HG02970 (cell line): Measurements from ENCODE around the gene CDKN1C.

Experiments
- ATAC-seq: cut with Tn5 transposase; IDR thresholded peaks from one replicate; pipeline ENCODE4 v1.9.1; 2021; ENCODE audit warnings: mild to moderate bottlenecking, moderate library complexity, moderate number of reproducible peaks; ENCODE audit not compliant: unreplicated experiment, low FRiP score

The CDKN1C gene

DNA sequence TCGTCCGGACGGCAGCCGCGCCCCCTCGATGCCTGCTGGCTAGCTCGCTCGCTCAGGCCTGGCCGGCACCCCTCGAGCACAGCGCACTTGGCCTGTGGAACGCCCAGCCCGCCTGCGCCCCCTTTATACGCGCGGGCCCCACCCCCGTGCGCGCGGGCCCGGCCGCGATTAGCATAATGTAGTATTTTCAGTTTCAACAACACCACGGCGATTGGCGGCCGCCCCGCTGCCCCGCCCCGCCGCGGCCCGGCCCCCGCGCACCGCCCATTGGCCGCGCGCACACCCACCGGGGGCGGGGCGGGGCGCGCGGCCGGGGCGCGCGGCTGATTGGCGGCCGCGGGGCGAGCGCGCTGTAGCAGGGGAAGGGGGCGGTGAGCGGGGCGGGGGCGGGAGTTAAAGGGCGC lies at the start of gene CDKN1C:
Gene CDKN1C, minus strand, starts transcription at position 98 of the 404 bp plus-strand sequence. CDS start 319 bp downstream, outside the sequence.
- peak; percentile 75 for ATAC-seq

DNA sequence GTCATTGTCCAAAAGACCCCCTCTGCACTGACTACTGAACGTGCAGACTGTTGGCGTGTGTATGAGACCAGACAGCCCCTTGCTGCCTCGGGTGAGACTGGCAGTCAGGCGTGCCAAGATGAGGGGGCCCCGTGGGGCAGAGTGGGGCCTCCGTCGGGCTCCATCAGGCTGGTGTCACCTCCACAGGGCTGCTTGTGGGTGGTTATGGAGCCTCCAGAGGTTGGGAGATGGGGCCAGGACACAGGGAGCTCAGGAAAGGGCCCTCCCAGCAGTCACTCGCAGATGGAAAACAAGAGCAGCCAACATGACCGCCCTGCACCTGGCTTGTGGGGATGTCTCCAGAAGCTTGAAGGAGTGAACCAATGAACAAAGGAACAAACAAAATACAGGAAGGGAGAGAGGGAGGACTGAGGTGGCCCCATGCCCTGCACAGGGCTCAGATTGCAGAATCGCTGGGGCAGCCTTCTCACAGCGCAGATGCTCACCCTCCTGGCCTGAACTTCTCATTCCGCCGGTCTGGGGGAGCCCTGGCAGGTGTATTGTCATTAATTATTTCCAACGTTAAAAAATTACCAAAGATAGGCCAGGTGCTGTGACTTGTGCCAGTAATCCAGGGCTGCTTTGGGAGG lies 49.1 kb upstream of the CDKN1C start:
- ATAC-seq = no peak

DNA sequence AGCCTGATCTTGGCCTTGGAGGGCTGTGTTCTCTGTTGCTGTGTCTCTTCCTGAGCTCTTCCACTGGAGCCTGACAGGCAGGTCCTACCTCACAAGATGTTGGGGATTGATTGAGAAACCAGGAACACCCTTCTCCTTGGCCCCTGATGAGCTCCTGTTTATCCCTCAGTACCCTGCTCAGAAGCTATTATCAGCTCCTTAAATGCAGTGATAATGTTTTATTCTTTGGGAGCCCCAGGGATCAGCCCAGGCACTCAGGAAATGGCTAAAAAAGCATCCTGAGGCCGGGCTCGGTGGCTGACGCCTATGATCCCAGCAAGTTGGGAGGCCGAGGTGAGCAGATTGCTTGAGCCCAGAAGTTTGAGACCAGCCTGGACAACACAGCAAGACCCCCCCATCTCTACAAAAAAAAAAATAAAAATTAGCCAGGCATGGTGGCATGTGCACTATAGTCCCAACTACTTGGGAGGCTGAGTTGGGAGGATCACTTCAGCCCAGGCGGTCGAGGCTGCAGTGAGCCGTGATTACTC lies 48.5 kb upstream of the CDKN1C start:
- ATAC-seq = no peak

DNA sequence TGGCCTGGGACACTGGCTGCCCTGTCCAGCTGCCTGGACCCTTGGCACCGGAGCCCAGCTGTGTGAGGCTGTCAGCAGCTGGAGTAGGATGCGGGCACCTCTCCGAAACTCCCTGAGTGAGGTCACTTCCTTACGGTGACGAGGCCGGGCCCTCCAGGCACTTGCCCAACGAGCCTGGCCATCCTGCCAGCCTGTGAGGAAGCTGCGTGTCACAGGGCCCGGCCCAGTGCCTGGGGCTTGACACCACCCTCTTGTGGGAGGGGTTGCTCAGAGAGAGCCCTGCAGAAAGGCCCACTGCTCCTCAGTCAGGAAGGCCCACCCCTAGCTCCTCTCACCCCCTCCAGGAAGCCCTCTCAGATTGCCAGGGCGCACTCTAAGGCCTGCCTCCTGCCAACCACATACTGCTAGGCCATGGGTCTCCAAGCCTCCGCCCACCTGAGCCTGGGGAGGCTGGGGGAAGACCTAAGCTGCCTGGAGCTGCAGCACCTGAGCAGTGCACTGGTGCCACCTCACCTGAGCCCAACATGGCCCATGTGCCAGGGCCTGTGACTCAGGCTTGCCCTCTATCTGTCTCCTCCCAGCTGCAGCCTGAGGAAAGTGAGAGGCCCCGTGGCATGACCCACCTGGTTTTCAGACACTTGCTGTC lies 47.9 kb upstream of the CDKN1C start:
- ATAC-seq = no peak

DNA sequence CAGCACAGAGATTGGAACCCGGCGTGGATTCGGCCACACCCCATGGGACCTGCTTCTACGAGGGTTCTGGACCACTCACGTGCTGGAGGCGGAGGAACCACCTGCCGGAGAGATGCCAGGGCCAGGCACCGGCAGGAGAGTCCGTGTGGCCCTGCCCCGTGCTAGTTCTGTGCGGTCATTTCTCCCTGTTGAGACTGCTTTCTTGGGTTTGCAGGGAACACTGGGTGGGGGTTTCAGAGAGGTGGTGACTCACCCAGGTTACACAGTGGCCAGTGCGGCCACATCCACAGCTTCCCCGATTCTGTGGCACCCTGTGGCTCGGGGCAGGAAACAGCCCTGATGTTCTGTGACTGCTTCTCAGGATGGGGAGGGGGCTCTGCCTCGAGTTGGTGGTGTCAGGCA lies 47.3 kb upstream of the CDKN1C start:
- no peak for ATAC-seq

DNA sequence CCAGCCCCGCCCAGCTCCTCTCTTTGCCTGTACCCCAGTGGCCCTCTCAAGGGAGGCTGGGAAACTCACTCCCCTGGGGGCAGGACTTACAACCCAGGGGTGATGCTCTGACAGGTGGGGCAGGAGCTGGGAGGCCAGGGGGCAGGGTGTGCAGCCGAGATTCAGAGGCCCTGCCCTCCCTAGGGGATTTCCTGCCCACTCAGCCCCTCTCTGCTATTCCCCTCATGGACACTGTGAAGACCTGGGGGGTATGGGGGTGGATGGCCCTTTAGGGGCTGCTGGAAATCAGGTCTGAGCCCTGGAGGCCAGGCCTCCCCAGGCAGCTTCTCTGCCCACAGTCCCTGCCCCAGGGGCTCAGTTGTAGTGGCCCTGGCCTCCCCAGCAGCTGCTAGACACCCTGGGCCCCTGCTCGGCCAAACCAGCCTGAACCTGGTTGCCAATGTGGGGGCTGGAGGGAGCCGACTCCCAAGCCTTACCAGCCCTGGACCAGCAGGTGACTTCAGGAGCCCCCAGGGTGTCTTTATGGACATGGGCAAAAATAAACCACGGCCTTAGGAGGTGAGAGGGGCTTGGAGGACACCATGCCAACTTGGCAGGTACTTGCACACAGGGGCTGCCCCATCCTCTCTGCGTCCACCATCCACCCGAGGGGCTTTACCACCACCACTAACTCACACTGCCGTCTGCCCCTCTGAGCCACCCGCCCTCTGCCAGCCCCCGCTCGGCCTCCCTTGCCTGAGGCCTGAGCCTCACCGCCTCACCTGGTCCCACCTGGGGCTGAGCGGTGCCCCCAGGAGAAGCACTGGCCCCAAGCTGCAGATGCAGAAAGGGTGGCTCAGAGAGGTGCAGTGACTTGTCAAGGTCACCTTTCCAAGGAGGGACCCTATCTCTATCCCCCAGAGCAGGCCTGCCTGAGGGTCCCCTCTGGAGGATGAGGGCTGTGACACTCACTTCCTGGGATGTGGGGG lies 46.5 kb upstream of the CDKN1C start:
- no peak for ATAC-seq

DNA sequence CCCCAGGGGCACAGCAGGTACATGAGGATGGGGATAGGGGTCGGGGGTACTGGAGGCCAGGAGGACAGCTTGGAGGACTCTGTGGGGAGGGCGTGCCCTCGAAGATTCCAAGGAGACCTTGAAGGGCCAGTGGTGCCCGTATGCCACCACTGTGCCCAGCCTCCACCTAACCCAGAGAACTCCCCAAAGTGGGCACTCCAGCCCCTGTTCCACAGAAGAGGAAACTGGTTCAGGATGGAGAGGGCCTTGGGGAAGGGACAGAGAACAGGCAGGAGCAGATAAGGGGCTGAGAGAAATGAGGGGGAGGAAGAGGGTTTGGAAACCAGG lies 45.8 kb upstream of the CDKN1C start:
- no peak for ATAC-seq

DNA sequence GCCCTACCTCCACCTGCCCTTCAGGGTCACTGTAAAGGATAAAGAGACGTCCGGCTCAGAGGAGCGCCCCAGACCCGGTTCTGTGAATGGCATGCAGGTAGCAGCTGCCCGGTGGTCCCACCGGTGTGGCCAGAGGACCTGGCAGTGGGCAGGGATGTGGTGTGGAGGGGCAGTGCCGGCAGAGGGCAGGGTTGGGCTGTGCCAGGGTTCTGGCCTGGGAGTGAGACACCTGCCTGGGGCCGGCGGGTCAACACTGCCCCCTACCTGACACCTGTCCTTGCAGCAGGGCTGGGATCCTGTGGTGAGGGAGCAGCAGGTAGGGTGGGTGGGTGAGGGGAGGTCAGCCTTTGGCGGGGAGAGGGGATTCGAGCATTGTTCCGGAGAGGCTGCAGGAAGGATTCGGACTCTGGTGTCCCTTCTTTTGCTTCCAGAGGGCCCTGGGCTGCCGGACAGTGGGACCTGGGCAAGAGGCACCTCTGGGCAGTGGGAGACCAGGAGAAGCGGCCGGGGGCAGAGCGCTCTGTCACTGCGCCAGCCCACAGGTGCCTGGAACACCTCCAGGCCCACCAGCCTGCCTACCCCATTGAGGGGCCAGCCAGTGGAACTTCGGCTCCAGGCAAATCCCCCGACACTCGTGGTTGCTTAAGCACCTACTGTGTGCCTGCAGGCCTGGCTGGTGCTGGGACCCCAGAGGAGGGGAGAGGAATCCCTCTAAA lies 45.3 kb upstream of the CDKN1C start:
- no peak for ATAC-seq

DNA sequence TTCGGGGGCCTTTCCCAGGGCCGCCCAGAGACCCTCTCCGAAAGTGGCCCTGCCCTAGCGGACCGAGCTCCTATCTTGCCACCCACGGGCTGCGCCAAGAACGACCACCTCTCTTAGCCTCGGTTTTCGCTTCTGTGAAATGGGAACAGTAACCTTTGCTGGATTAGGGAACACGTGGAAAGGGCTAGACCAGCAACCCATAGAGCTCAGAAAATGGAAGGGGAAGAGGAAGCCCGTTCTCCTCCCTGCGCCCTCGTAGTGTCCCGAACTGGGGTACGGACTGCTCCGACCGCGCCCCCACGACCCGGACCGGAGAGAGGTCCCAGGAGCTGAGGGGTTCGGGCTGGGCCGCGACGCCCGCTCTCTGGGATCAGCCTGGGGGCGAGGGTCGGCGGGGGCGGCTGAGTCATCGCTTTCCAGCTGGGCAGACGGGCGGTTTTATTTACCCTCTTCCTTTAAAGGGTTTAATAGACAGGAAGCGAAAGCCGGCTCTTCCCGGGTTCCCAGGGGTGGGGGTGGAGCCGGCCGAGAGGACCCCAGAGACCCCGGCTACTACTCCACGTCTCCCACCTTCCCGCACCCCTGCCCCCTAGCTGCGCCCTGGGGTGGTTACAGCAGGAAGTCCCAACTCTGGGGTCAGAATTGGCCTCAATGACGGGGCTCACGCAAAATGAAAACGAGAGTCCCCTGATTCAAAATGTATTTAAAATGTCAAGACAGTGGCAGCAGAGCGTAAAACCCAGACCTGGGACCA lies 44.6 kb upstream of the CDKN1C start:
- ATAC-seq = no peak

DNA sequence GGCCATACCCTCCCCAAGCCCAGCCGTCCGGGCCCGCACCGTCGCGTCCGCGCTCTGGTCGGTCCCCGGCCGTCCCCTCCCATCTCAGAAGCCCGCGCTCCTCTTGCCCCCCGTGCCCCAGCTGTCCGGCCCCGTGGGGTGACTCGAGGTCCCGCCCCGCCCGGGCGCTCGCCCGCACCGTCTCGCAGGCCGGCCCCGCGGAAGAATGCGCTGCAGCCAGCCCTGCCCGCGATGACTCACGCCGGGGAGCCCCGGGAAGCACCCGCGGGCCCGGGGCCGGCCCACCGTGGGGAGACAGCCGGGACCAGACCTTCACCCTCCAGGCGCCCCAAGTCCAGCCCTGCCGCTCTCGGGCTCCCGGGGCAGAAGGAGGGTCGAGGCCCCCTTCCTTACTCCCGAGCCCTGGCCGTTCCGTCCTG lies 44.0 kb upstream of the CDKN1C start:
- ATAC-seq = no peak

DNA sequence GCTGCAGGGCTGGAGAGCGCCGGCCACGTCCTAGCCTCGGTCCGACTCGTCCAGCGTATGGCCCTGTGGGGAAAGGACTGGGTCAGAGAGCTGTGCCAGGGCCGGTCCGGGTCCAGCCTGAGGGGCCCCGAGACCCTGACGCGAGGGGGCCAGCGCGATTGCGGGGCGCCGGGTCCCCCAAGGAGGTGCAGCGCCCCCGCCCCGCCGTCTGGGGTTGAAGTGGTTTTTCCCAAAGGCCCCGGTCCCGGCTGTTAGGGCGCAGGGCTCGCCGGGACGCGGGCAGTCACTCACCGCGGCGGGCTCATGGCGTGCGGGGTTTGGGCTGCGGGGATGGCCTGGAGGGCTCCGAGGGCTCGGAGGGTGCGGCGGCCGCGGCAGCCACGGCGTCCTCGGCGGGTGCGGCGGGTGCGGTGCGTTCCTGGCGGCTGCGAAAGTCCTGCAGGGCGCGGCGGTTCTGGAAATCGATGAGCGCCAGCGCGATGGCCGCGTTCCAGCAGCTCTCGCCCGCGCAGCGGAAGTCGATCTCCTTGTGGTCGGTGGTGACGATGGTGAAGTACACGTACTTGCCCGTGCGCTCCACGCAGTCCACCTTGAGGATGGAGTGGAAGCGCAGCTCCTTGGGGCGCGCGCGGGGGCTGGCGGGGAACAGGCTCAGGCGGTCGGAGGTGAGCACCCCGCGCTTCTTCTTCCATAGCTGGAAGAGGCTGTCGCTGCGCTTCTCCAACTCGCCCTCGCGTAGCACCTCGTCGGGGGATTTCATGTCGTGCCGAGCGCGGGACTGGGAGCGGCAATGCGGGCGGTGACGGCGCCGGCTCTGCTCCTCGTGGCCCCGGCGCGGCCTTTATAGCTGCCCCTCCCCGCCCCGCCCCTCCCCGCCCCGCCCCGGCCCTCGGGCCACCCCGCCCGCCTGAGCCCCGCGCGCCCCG lies 43.3 kb upstream of the CDKN1C start, which contains the start of gene PHLDA2:
Gene PHLDA2, minus strand, starts transcription at position 816 of the 926 bp plus-strand sequence. Its CDS starts 56 bp downstream, at position 760.
- no peak for ATAC-seq

DNA sequence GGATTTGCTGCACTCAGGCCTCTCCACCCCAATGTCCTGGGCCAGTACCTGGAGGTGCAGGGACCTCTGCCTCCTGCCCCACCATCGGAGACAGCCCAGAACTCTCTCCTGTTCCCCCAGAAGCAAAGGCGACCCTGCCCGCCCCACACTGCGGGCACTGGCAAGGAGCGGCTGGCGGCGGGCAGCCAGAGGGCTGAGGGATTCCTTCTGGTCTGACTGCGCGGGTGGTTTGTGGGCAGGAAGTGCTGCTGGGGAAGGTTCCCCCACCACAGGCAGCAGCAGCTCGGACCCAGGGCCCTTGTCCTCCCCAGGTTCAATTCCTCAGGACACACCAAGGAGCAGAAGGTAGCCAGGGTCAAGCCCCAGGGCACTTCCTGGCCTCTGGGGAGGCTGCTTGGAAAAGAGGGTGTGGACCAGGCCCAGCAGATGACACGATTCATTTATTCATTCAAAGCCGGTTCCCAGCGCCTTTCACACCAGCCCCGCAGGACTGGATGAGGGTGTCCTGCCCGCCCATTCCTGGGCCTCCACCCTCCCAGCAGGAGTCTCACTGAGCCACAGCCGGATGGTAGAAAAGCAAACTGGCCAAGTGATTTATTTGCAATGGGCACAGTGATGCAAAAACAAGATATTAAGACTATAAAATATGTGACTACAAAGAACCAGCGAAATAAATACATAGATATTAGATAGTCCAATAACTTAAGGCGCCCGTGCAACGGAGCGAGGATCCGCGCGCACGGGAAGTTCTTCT lies 42.5 kb upstream of the CDKN1C start:
- no peak for ATAC-seq

DNA sequence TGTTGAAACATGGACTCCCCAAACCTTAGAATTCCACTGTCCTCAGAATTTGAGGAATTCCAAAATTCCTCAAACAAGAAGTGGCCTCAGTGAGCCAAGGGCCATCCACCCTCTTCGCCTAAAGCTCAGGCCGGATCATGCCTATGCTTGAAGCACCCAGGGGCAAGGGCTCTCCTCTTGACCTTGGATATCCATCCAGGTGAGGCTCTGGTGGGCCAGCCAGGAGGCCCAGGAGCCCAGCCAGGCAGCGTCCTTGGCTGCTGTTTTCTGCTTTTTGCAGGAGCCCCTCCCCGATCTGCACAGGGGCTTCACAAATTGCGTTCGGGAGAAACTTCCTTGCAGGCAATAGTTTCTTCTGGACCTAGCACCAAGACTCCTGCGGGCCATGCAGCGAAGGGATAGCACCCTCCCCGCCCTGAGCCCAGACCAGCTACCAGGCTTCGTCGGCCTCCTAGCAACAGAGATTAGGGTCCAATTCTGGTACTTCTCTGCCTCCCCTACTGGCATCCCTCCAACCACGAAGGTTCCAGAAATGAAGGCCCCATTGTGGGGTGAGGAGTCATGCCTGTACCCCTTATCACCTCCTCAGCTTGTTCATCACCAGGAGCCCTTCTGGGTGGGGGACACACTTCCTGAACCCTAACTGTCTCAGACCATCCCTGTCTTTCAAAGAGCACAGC lies 41.7 kb upstream of the CDKN1C start:
- ATAC-seq = no peak

DNA sequence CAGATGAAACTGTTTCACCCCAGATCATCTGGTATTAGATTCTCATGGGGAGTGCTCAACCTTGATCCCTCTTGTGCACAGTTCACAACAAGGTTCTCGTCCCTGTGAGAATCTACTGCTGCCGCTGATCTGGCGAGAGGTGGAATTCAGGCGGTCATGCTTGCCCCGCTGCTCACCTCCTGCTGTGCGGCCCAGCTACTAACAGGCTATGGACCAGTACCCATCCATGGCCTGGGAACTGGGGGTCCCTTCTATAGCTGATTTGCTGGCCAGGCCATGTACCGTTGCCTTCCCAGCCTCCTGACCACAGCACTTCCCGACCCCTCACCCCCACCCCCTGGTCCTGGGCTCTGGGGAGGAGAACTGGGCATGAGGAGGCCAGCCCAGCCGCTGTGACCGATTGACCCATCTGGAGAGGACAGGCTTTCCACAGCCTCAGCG lies 41.1 kb upstream of the CDKN1C start:
- no peak for ATAC-seq

DNA sequence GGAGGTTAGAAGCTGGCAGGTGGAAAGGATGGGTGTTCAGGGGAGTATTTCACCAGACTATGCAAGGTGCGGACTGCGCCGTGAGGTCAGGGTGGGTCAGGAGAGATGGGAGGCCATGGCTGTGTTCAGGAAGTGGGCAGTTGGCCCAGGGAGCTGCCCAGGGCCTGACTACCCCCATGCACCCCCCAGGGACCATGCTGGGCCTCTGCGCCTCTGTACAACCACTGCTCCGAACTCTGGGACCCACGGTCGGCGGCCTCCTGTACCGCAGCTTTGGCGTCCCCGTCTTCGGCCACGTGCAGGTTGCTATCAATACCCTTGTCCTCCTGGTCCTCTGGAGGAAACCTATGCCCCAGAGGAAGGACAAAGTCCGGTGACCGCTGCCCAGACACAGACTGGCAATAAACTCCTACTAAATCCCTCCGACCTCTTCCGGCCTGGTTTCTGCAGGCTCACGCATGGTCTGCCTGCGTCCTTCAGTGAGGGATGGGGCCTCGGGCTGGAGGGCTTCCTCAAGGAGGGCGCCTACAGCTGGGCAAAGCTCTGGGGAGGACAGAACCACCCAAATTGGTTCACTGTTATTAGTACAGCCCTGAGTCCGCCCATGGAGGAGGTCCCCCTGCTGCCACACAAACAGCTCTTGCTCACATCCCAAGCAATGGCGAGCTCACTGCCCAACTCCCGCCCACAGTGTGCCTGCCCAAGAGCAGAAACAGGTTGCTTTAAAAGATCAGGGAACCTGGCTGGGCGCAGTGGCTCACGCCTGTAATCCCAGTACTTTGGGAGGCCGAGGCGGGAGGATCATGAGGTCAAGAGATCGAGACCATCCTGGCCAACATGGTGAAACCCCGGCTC lies 39.5 kb upstream of the CDKN1C start:
- no peak for ATAC-seq

DNA sequence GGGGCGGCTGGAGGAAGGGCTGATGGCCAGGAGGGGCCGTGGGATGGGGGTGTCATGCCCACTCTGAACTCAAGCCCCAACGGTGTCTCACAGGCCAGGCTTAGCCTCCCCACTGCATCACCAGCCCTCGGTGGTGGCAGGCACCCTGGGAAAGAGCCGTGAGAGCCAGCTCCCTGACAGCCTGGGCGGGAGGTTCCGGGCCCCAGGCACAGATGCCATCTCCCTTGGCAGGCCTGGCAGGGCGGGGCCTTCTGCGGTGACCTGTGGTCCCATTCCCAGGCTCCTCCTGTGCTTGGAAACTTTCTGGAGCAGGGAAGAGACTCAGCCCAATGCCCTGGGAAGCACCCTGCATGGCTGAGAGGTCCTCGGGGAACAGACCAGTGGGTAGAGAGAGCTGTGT lies 38.8 kb upstream of the CDKN1C start:
- no peak for ATAC-seq
